GM18498 (cell line): Measurements from ENCODE around the gene FSHB.
"Not testable (repeated sequence)": the region's sequence is repeated elsewhere in the genome, so short reads cannot be mapped to it uniquely, and the experiment has no call there.

Experiments used
- ATAC-seq: cut with Tn5 transposase; IDR thresholded peaks from one replicate; pipeline ENCODE4 v1.9.1; 2021; ENCODE audit warnings: mild to moderate bottlenecking, moderate library complexity; ENCODE audit not compliant: unreplicated experiment

The FSHB gene

GRCh38 chr11:30261821-30262220 is 31.0 kb downstream of the FSHB start:
- ATAC-seq: no peak

- ATAC-seq: not testable (repeated sequence)
Measured at GRCh38 chr11:30268638-30269037, 37.8 kb downstream of the FSHB start.

GRCh38 chr11:30270671-30271070 is 39.9 kb downstream of the FSHB start:
- ATAC-seq: no peak

GRCh38 chr11:30277176-30277575 is 46.4 kb downstream of the FSHB start:
- no peak for ATAC-seq

- no peak for ATAC-seq
Measured at GRCh38 chr11:30279796-30280195, 49.0 kb downstream of the FSHB start.

- peak; percentile 27 for ATAC-seq
Measured at GRCh38 chr11:30281476-30282288, 50.9 kb downstream of the FSHB start.

GRCh38 chr11:30282289-30282631 is 51.4 kb downstream of the FSHB start:
- peak; percentile 89 for ATAC-seq
